ENCODE data around the gene ADRA2B. TPM values are rescaled to one million over a fixed set of nuclear protein-coding genes. Genes with fewer than 3 reads are reported as not detected.

The ADRA2B gene
- total RNA-seq, 1 experiment from 2014 or later: 2.7 TPM

- Histone ChIP-seq H2BK120ac (ENCODE audit: low read depth, low read length, poor library complexity, severe bottlenecking) (no peak overlapping the region), H3K56ac (ENCODE audit: insufficient read length, low read depth, low read length) (no peak overlapping the region), H3K9me3 (ENCODE audit: control insufficient read depth, low read depth, low read length) (no peaks in the 10 kb centered on the region), H2BK20ac (ENCODE audit: low read depth, low read length, poor library complexity, severe bottlenecking) (no peak overlapping the region), H3K79me2 (ENCODE audit: insufficient read depth, low read length) (no peaks in the 10 kb centered on the region), H3K23ac (ENCODE audit: insufficient read length, low read depth, low read length) (no peak overlapping the region), H3K14ac (ENCODE audit: insufficient read depth, low read length) (no peak overlapping the region), H2AK5ac (ENCODE audit: insufficient read length, low read length) (no peak overlapping the region), H3K27ac (ENCODE audit: insufficient read length, low read depth, low read length) (no peak overlapping the region), H4K91ac (ENCODE audit: insufficient read length, low read depth, low read length) (no peak overlapping the region), H3K9ac (ENCODE audit: extremely low read depth, insufficient read length, low read length) (no peak overlapping the region), H3K4ac (ENCODE audit: low read depth, low read length) (no peak overlapping the region), H3K23me2 (ENCODE audit: insufficient read length, low read depth, low read length, poor library complexity, severe bottlenecking) (peaks cover 9% of the 10 kb centered on the region), H2BK5ac (ENCODE audit: insufficient read length, low read length) (no peak overlapping the region), H3K27me3 (ENCODE audit: insufficient read depth, low read length) (no peaks in the 10 kb centered on the region; the same call in 1 of the 2 replicates), H4K20me1 (ENCODE audit: control insufficient read depth, insufficient read depth, insufficient read length) (no peaks in the 10 kb centered on the region), H3K4me1 (ENCODE audit: insufficient read depth, low read length) (peaks cover under 1% of the 10 kb centered on the region; the same call in 1 of the 2 replicates), H2BK12ac (ENCODE audit: insufficient read length, low read depth, low read length) (no peak overlapping the region), H3K4me2 (ENCODE audit: insufficient read depth, insufficient read length, low read length) (no peak overlapping the region), H4K8ac (replicated peaks; ENCODE audit: insufficient read length, low read depth, low read length) (no peak overlapping the region), H2AFZ (ENCODE audit: low read length) (no peak overlapping the region), H3K18ac (ENCODE audit: insufficient read length, low read depth, low read length) (no peak overlapping the region), H4K5ac (ENCODE audit: insufficient read length, low read depth, low read length) (no peak overlapping the region), H2BK15ac (ENCODE audit: low read depth, low read length) (no peak overlapping the region), H3K79me1 (ENCODE audit: insufficient read depth, low read depth, low read length, poor library complexity, severe bottlenecking) (no peaks in the 10 kb centered on the region), H3T11ph (ENCODE audit: low read length) (no peak overlapping the region)
- H3K27me3 Mint-ChIP-seq (ENCODE audit: low read depth): peaks cover 42% of the 10 kb centered on the region
- H3K9me3 Mint-ChIP-seq: peaks cover 2 to 4% of the 10 kb centered on the region in 2 experiments; a peak in 2 of 5 replicates
- peaks cover 20 to 38% of the 10 kb centered on the region in 2 experiments for H3K4me1 Mint-ChIP-seq
- no CpG with 5 or more reads among the region's 17 CpGs for WGBS (ENCODE audit: extremely low coverage, insufficient read length, low lambda C conversion rate)
- no peak overlapping the region for H3K4me3 Mint-ChIP-seq
- TF ChIP-seq CTCF (conservative IDR thresholded peaks at IDR 0.05): no peak
- no peak overlapping the region for H3K27ac Mint-ChIP-seq
- peaks cover 0 to 8% (median 8%) of the 10 kb centered on the region in 3 experiments; a peak in 4 of 7 replicates for H3K36me3 Mint-ChIP-seq (ENCODE audit: insufficient read depth in 1 of 3, low read depth in 3 of 3)
- no peak for DNase-seq
These were observed 2.4 kb downstream of the ADRA2B start for GRCh38 chr2:96113951-96114350.

Data from H9 (cell line).